ENCODE results near the gene OR6B1.

DNA sequence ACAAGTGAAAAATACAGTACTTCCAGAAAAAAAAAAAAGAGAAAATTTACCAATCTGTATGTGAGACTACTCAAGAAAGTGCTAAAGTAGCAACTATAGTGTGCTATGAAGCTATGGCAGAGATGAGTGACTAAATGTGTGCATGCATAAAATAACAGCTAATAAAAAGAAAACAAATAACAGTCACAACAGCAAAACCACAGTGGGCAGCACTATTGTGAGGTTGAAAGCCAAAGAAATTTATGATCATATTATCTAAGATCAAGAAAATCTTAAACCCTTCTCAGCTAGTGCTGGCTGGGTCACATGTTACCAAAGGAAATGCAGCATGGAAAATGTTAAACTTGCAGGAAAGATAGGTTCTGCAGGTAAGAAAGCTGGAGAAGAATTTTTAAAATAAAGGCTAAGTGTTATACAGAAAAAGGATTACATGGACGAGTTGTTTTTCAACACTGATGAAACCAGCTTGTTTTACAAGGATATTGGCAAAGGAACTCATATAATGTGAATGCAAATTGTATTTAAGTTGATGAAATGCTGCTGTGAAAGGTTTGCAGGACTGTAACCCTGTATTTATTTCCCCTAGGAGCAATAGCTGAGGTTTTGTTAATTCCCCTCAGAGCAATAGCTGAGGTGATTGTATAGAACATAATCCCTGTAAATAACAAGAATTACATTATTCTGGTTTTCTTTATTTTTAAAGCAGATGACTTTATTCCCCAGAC is 33.0 kb downstream of the OR6B1 start:
- no peak for TF ChIP-seq POLR2A (IDR thresholded peaks at IDR 0.05)
- TF ChIP-seq, protein P1, sequence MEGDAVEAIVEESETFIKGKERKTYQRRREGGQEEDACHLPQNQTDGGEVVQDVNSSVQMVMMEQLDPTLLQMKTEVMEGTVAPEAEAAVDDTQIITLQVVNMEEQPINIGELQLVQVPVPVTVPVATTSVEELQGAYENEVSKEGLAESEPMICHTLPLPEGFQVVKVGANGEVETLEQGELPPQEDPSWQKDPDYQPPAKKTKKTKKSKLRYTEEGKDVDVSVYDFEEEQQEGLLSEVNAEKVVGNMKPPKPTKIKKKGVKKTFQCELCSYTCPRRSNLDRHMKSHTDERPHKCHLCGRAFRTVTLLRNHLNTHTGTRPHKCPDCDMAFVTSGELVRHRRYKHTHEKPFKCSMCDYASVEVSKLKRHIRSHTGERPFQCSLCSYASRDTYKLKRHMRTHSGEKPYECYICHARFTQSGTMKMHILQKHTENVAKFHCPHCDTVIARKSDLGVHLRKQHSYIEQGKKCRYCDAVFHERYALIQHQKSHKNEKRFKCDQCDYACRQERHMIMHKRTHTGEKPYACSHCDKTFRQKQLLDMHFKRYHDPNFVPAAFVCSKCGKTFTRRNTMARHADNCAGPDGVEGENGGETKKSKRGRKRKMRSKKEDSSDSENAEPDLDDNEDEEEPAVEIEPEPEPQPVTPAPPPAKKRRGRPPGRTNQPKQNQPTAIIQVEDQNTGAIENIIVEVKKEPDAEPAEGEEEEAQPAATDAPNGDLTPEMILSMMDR (IDR thresholded peaks at IDR 0.05), result no peak

Data from lower leg skin (tissue), 3 donors.